K562 treated with DMSO at 1 percent for 4 hours (cell line): ENCODE results near the gene OMD. TPM values are rescaled to one million over a fixed set of nuclear protein-coding genes. Genes with fewer than 3 reads are reported as not detected.

Experiments used
- total RNA-seq: library from RNA; unstranded; fragments of 300-600 nt; gene quantifications from 2 replicates; pipeline ENCODE4 v1.2.3, GENCODE V29; 2022; ENCODE audit not compliant: insufficient read depth

OMD gene
- not detected in 2 replicates for total RNA-seq

GRCh38 chr9:92424340-92424739 is at the start of gene OMD:
Gene OMD (minus strand): TSS chr9:92424471. CDS start chr9:92417558, 6,913 bp downstream.

GRCh38 chr9:92404042-92404836 is 20.0 kb downstream of the OMD start, which contains the start of gene OGN:
Gene OGN (minus strand): TSS chr9:92404578. CDS start chr9:92403407, 1,171 bp downstream.

Other genes with a start within 250 kb of the OMD start
- gene IARS1, start 130.8 kb downstream of the OMD start, total RNA-seq, result 190 and 201 TPM in 2 replicates
- gene NOL8, start 99.1 kb downstream of the OMD start, total RNA-seq, result 17.1 and 20.2 TPM in 2 replicates
- gene CENPP, start 98.5 kb downstream of the OMD start, total RNA-seq, result 3.7 and 12.8 TPM in 2 replicates
- gene OGN, start 19.9 kb downstream of the OMD start, total RNA-seq, result not detected in 2 replicates
- gene ASPN, start 58.0 kb upstream of the OMD start, total RNA-seq, result not detected in 2 replicates
- not detected in 2 replicates for gene ECM2, start 111.5 kb upstream of the OMD start, total RNA-seq
- gene IPPK, start 245.7 kb upstream of the OMD start, total RNA-seq, result 4.3 and 4.4 TPM in 2 replicates